ENCODE data around the gene TTK.
"Not testable (repeated sequence)": the region's sequence is repeated elsewhere in the genome, so short reads cannot be mapped to it uniquely, and the experiment has no call there.

The TTK gene

DNA sequence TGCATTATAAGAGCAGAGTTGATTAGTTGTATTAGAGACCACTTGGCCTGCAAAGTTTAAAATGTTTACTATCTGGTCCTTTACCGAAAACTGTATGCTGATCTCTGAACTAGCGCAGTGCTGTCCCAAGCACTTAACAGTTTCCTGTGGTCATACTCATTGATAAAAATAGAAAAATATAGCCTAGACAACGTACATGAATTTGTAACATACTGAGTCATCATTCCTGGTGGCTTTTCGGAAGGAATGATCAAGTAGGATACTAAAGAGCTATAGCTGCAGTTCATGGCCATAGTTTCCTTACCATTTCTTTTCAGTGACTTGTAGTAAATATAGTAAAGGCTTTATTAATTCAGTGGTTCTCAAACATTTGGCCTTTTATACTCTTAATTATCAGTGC lies 18.4 kb downstream of the TTK start:
- DNase-seq = no peak

GRCh38 chr6:80028589-80028988 lies 24.1 kb downstream of the TTK start:
- no peak for DNase-seq

- DNase-seq = no peak
Observed at GRCh38 chr6:80029470-80029869, 25.0 kb downstream of the TTK start.

GRCh38 chr6:80048220-80048619 lies 43.8 kb downstream of the TTK start:
- DNase-seq = not testable (repeated sequence)

- DNase-seq = no peak
Observed at GRCh38 chr6:80060774-80061173, 56.3 kb downstream of the TTK start.

GRCh38 chr6:80068146-80068545 lies 63.7 kb downstream of the TTK start:
- DNase-seq = not testable (repeated sequence)

GRCh38 chr6:80070431-80070830 lies 66.0 kb downstream of the TTK start:
- DNase-seq = not testable (repeated sequence)

DNA sequence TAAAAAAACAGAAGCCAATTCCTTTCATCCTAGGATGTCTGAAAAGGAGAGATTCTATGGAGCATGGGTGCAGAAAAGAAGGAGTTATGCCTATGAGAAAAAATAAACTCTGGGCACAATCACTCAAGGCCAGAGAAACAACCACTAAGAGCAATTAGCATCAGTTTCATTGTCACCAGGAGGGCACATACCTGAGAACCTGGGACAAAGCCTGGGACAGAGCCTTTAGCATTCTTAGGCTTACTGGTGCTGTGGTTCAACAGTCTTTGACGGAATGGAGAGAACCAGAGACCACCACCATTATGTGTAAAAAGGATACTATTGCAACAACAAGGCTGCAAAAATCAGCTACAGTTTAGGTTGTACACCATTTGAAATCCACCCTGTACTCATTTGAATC lies 72.6 kb downstream of the TTK start:
- DNase-seq = no peak

DNA sequence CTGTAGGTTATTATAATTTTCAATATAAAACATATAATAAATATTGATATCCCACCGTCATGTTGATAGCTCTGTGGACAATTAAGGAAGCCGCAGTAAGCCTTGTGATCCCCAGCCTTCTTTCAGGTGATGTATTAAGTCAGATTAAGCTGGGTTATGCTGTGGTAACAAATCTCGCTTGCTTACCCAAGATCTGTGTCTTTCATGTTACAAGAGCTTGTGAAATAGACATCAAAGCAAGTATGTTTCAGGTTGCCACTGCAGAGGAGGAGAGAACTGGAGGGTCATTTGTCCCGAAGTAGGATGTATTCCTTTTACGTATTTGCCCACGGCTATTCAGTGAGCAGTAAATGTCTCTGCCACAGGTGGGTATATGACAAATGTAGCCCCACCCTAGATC lies 84.2 kb downstream of the TTK start:
- no peak for DNase-seq

- DNase-seq = no peak
Observed at GRCh38 chr6:80091506-80091905, 87.1 kb downstream of the TTK start.
